Right ventricle myocardium superior (tissue), 1 donor: ENCODE data around the gene MCRIP1. TPM values are rescaled to one million over a fixed set of nuclear protein-coding genes. Genes with fewer than 3 reads are reported as not detected.
A peak's percentile ranks its signal among the peaks of the same experiment; 100 is the strongest.

ENCODE experiments used
- ATAC-seq: fragments of 200-7000 bp; cut with Tn5 transposase; one replicate; pipeline ENCODE4 v1.9.1; 2020; ENCODE audit warnings: mild to moderate bottlenecking; ENCODE audit not compliant: poor library complexity
- DNase-seq: peaks from one replicate; pipeline ENCODE4 v3.0.0-alpha.2; 2020
- intact Hi-C: fragments of 100-400 bp; cut with DNase I; formaldehyde crosslinking; loops from one replicate; pipeline ENCODE4 v1.11.2; 2022
- long read RNA-seq: library from polyadenylated mRNA; unstranded; transcript quantifications from one replicate; pipeline ENCODE4 v2.0.0, GENCODE V29; 2021
- total RNA-seq: library from RNA; stranded (reverse); fragmentation: NEBNext Ultra II Directional; extraction: Animal tissue kit (Norgen Biotek cat#: 25700); gene quantifications from one replicate; pipeline ENCODE4 v1.2.1, GENCODE V29; 2021
- donor health status: DM: no; HTN: yes; CAD: no; lungs with severe emphysema.

The MCRIP1 gene, protein sequence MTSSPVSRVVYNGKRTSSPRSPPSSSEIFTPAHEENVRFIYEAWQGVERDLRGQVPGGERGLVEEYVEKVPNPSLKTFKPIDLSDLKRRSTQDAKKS
- total RNA-seq, result 104 TPM
- long read RNA-seq, transcript MCRIP1-203 (6 exons, 925 nt), result minor isoform, 18 of 170 reads
- long read RNA-seq, transcript MCRIP1-207 (4 exons, 2,775 nt), result minor isoform, 12 of 170 reads
- long read RNA-seq, transcript MCRIP1-201 (5 exons, 1,209 nt), result major isoform, 122 of 170 reads
- long read RNA-seq, partial matches to known transcripts, result 3 of 170 reads
- long read RNA-seq, other reads (novel, unspliced or antisense), result 11 of 170 reads

DNA sequence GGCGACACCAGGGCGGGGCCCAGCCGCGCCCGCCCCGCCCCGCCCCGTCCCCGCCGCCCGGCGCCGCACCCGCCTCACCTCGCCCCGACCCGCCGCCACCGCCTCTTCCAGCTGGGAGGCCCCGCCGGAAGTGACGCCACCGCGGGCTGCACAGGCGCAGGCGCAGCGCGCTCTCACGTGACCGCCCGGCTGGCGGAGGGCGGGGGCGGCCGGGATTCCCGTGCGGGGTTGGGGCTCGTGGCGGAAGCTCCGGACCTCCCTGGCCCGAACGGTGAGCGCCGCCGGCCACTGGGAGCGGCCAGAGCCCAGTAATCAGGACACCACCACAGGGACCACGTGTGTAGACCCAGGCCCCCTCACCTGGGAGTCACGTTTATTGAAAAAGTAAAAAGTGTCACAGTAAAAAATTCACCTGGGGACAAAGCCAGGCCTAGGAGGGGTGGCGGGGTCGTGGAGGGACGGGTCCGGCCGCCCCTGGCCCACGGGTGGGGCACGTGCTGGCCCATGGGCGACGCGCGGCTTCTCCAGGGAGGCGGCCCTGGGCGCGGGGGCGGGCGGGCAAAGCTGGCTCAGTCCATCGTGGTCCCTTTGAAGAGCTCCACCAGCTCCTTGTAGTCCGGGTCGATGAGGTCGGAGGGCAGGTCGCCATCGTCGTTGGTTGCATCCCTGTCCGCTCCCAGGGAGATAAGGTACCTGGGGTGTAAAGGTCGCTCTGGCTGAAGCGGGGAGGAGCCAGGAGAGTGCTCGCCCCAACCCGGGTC is at the start of gene MCRIP1:
Gene MCRIP1, minus strand, starts transcription at position 132 of the 761 bp plus-strand sequence. CDS start 8,785 bp downstream, outside the sequence.
- DNase-seq (peak; percentile 98), ATAC-seq (peak; percentile 95)
- intact Hi-C loops, result no loop called here

DNA sequence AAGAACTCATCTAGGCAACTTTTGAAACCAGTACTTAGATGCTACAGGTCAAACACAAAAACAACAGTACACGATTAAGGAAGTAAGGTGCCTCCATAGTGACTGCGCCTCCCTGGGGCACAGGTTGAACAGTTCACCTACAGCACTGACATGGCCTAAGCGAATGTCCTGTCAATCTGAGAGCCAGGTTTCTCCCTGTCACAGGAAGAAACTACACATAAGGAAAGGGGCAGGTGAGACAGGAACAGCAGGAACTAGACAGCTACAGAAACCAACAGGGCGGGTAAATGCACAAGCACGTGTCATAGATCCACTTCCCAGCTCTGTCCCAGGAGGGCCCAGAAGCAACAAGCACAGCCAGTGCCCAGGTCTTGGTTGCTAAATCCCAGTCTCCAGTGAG is 46.0 kb upstream of the MCRIP1 start:
- DNase-seq (no peak), ATAC-seq (no peak)
- intact Hi-C loops, result no loop called here

- ATAC-seq, result no peak
- intact Hi-C loops, result no loop called here
- DNase-seq, result no peak
Observed at GRCh38 chr17:81878294-81878693, 45.2 kb upstream of the MCRIP1 start.

DNA sequence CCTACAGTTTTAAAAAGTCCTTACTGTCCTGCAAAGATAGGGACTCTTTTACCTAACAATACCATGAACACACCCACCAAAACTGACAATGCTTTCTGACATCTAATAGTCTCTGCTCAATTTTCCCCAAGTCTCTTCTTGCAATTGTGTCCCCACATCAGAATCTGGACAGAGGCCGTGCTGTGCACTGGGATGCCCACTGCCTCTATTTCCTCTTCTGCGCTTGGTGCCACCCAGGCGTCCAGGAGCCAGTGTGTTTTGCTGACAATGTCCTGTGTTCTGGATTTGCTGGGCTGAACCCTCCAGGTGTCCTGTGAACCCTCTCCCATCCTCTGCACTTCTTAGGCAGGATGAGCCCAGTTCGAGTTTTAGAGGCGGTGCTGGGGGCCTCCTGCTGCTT is 44.5 kb upstream of the MCRIP1 start:
- DNase-seq, result no peak

GRCh38 chr17:81871387-81872230 is 38.5 kb upstream of the MCRIP1 start:
- intact Hi-C loops, result no loop called here
- DNase-seq (peak; percentile 98), ATAC-seq (peak; percentile 82)

More for the DNA sequence above, 44.5 kb upstream of the MCRIP1 start:
- intact Hi-C loops, result no loop called here
- no peak for ATAC-seq

GRCh38 chr17:81870981-81871386 is 37.9 kb upstream of the MCRIP1 start, which contains the start of gene ARHGDIA:
Gene ARHGDIA, minus strand, starts transcription at chr17:81871337. Its CDS starts 1,407 bp downstream, at chr17:81869930.
- ATAC-seq (no peak), DNase-seq (no peak)
- intact Hi-C loops, result no loop called here

DNA sequence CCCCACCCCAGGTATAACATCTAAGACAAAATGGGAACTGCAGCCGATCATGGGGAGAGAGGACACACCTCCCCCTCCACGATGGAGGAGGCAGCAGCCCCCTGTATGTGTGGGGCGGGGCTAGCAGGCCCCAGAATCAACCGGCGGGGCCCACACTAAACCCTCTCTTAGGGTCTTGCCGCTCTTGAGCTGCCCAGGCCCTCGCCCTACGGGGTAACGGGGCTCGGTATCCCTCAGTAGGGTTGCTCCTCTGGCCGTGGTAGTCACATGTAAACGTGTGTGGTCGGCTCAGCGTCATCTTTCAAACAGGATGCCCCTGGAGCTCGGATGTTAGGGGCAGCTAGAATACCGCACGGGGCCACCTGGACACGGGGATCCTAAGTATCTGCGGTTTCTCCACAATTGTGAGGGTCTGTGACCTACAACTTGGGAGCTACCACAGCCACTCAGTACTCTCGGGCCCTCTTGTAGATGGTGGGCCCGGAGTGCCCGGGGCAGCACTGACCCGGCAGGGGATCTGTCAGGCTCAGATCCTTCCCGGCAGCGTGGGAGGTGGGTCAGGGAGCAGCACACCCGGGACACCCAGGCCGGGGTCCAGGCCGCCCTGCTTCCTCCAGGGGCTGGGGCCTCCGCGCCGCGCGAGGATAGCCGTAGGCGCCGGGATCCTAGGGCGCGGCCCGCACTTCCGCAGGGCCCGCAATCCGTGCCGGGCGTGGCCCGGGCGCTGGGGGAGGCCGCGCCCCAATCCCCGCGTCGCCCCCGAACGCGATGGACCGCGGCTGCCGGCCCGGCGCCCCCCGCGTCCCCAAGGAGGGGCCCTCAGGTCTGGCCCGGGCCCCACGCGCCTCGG is 37.3 kb upstream of the MCRIP1 start:
- ATAC-seq (peak; percentile 4), DNase-seq (peak; percentile 64)
- intact Hi-C loops, result no loop called here

GRCh38 chr17:81869221-81870130 is 36.4 kb upstream of the MCRIP1 start:
- intact Hi-C loops, result no loop called here
- peak; percentile 18 for ATAC-seq
- DNase-seq, result peak; percentile 69

- ATAC-seq, result no peak
- intact Hi-C loops, result no loop called here
Observed at GRCh38 chr17:81868674-81869220, 35.7 kb upstream of the MCRIP1 start.

GRCh38 chr17:81867991-81868673 is 35.0 kb upstream of the MCRIP1 start:
- intact Hi-C loops, result no loop called here
- ATAC-seq (no peak), DNase-seq (no peak)

More at GRCh38 chr17:81868674-81869220, 35.7 kb upstream of the MCRIP1 start:
- DNase-seq, result no peak

GRCh38 chr17:81867170-81867990 is 34.3 kb upstream of the MCRIP1 start:
- intact Hi-C loops, result no loop called here
- DNase-seq (no peak), ATAC-seq (no peak)

GRCh38 chr17:81866440-81867169 is 33.5 kb upstream of the MCRIP1 start:
- ATAC-seq, result no peak
- DNase-seq, result no peak
- intact Hi-C loops, result no loop called here

- DNase-seq, result peak; percentile 58
- no peak for ATAC-seq
- intact Hi-C loops, result no loop called here
Observed at GRCh38 chr17:81865733-81866439, 32.8 kb upstream of the MCRIP1 start.

DNA sequence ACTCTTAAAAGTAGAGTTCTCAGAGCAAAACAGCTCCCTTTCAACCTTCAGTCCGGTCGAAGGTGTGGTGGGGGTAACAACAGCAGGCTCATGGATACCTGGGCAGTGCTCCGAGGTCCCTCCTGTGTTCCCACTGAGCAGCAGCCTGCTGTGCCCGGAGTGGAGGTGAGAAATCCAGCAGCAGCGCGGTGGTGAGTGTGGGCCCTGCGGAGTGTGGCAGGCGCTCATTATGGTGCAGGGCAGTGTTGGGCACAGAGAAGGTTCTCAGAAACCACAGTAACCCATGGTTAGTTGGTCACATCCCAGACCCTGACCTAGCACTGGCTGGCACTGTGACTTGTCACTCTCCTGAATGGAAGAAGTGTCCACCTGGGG is 32.3 kb upstream of the MCRIP1 start:
- DNase-seq, result no peak
- intact Hi-C loops, result no loop called here
- ATAC-seq, result no peak
